GM18507 (cell line): ENCODE data around the gene STRN.
"Not testable (repeated sequence)": the region's sequence is repeated elsewhere in the genome, so short reads cannot be mapped to it uniquely, and the experiment has no call there.

Experiments
- DNase-seq: peaks from one replicate; pipeline ENCODE4 v3.0.0; 2011; ENCODE audit warnings: low read depth; ENCODE audit not compliant: insufficient read length; ENCODE audit errors: extremely low spot score
- FAIRE-seq: peaks from 2 replicates; lab custom pipeline; 2011; peaks lifted over from hg19 to GRCh38; lab: Jason Lieb, UNC

Gene STRN

GRCh38 chr2:36858551-36859365 lies 107.6 kb downstream of the STRN start:
- FAIRE-seq (peak; percentile 82), DNase-seq (no peak)

GRCh38 chr2:36857713-36858112 lies 108.6 kb downstream of the STRN start:
- FAIRE-seq (no peak), DNase-seq (no peak)

DNA sequence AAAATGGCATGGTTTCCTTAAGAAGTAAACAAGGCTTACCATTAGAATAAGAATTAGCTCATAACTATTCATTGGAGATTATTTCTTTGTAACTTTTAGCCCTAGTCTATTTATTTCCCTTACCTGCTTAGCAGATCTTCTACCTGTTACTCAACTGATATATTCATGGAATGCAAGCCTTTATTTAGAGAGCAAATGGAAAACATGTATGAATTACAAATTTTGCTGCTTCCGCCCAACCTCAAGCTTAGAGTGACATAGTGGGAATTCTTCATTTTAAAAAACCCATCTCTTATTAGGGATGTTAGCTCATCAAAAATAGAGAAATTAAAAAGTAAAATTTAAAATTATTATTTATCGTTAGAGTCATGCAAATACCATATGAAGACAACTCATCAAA lies 110.9 kb downstream of the STRN start:
- DNase-seq = no peak
- FAIRE-seq = no peak

GRCh38 chr2:36854241-36854640 lies 112.1 kb downstream of the STRN start:
- peak; percentile 12 for FAIRE-seq
- DNase-seq = no peak

DNA sequence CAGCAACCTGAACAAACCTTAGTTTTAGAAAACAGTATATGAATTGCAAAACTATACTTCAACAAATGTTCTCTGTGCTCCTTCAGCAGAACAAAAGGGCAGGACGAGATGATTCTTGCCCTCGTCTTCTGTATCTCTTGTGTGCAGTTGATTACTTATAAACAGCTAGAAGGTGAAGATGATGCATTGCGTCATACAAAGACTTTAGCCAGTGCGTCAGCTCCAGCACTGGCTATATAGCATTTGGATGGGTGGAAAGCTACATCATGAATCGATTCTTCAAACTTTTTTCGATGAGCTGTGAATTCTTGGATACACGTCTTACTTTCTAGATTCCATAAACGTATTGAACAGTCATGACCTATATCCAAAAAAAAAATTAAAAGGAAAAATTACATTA lies 117.1 kb downstream of the STRN start:
- FAIRE-seq (no peak), DNase-seq (no peak)

GRCh38 chr2:36843838-36844237 lies 122.5 kb downstream of the STRN start:
- DNase-seq (no peak), FAIRE-seq (no peak)

DNA sequence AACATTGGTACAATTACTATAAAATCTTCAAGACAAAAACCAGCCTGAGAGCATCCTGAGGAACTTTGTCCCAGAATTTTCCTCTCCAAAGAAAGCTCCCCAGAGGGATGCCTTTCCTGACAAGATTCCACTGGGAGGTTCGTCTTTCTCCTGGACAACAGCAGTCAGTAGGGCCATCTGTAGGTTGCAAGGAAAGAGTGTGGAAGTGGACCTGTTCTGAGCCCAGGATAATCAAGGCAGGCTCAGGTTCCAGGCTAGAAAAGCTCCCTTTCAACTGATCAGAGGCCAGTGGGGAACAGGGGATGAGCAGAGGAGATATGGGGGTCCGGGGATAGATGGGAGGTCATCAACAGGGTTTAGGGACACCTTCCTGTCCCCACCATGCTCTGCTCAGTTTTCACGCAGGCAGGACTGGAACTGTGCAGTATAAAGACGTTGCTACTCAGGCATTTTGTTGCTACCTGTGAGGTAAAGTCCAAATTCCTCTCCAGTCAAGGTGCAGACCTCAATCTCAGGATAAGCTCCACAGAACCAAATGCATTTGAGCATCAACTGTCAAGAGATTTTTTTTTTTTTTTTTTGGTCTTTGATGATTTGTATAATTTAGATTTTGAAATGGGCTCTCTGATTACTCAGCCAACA lies 126.2 kb downstream of the STRN start:
- DNase-seq (no peak), FAIRE-seq (no peak)

DNA sequence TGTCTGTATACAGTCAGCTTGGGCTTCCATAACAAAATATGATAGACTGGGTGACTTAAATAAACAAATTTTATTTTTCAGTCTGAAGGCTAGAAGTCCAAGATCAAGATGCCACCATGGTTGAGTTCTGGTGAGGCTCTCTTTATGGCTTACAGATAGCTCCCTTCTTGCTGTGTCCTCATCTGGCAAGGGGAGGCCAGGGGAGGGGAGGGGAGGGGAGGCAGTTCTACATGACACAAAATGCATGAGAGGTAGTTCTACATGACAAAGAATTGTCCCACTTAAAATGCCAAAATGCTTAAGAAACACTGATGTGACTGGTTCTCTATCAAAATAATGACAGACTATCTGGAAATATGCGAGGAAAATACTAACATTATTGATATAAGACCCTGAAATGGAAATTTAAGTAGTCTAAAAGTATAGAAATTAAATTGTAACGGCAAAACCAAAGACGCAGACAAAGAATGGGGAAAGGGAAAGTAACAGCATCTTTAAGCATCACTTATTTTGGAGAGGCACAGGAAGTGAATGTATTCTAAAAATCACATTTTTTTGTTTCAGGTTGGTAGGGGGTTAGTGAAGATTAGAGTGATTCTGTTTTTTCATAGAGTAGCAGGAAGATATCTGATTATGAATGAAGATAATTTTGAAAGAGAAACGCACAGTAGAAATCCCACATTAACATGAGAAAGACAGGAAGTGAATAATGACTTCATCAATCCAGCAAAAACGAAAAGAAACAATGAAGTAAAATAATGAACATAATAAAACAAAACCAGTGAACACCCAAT lies 131.4 kb downstream of the STRN start:
- no peak for DNase-seq
- no peak for FAIRE-seq

GRCh38 chr2:36834203-36834602 lies 132.1 kb downstream of the STRN start:
- DNase-seq (no peak), FAIRE-seq (no peak)

DNA sequence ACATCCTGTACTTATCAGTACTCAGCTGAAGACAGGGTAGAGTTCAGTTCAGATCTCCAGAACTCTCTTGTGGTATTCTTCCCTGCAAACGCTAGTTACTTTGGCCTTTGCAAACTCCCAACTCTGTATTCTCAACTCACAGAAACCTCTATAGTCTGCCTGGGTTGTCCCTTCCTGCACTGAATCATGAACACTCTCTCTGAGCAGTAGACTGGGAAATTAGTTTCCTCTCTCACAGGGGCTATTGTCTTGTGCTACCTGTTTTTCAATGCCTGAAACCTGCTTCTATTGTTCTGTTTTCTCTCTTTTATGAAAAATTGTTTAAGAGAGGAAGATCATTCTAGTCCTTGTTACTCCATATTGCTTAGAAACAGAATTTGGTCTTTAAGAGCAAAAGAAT lies 135.2 kb downstream of the STRN start:
- FAIRE-seq = no peak
- DNase-seq = no peak

DNA sequence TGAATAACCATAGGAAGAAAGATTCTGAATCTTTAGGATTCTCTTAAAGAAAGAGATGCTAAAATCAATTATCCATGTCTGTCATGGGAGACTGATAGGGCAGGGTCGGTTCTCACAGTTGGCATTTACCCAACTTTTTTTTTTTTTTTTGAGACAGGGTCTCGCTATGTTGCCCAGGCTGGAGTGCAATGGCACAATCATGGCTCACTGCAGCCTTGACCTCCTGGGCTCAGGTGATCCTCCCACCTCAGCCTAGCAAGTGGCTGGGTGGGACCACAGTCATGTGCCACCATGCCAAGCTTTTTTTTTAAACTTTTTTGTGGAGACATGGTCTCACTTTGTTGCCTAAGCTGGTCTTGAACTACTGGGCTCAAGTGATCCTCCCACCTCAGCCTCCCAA lies 141.7 kb downstream of the STRN start:
- DNase-seq, FAIRE-seq: not testable (repeated sequence)

DNA sequence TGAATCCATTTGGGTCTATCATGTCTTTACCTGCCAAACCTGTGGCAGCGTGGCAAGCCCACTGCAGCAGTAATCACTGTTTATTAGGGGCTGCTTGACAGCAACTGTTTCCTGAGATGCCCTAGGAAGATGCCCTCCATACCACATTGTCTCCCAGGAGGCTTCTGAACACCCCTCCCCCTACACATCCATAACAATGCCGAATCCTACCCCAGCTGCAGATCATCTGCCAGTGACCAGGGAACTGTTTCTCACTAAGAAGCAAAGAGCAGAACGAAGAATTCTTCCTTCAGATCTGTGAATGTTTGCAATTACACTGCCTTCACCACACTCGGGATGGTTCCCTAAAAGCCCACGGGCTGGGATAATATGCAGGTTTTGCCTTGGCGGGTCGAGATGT lies 142.1 kb downstream of the STRN start:
- DNase-seq = no peak
- FAIRE-seq = no peak

DNA sequence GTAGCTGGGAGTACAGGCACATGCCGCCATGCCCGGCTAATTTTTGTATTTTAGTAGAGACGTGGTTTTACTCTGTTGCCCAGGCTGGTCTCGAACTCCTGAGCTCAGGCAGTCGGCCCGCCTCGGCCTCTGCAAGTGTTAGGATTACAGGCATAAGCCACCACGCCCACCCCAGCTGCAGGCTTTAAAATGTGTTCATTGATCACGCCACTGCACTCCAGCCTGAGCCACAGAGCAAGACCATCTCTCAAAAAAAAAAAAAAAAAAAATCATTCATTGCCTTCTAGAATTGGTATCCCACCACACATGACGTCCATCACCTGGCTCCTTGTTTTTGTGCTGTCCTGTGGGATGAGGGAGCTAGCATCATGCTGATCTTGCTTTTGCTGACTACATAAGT lies 142.5 kb downstream of the STRN start:
- FAIRE-seq (no peak), DNase-seq (no peak)

DNA sequence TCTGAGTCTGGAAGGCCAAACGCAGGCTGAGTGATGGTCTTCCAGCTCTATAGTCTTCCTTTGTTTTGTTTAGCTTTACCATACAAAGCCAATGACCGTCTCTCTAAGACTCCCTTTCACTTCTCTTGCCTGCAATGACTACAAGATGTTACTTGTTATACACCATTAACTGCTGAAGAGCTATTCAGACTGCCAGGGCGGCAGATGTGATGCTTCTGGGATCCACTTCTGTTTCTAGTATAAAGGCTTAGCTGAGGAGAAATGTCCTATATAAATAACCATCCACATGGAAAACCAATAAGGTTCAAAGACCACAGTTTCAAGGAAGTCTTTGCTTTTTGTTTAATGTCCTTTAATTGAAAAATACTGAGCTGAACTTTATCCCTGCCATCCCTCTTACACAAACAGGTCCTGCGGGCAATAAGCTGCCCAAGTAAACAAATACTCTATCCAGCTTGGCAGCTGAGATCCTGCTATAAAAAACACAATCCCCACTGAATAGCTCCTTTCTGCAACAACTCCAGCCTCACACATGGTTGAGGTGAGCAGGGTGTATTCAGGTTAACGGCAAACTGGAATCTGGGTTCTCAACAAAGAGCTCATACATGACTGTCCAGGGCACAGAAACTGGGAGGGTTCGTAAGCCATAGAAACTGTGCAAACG lies 145.3 kb downstream of the STRN start:
- FAIRE-seq (no peak), DNase-seq (no peak)

- FAIRE-seq (no peak), DNase-seq (no peak)
Observed at GRCh38 chr2:36819095-36819711, 147.1 kb downstream of the STRN start.

DNA sequence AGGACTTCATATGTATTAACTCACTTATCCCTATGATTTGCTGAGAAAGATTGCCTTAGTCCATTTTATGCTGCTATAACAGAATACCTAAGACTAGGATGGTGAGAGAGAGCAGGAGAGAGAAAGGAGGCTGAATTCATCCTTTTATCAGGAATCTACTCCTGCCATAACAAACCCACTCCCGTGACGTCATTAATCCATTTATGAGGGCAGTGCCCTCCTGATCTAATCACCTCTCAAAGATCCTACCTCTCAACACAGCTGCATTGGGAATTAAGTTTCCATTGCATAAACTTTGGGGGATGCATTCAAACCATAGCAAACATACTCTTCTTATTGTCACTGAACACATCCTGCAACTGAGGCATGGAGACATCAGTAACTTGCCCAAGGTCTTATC lies 147.8 kb downstream of the STRN start:
- FAIRE-seq (no peak), DNase-seq (no peak)

- DNase-seq (no peak), FAIRE-seq (no peak)
Observed at GRCh38 chr2:36812196-36812595, 154.1 kb downstream of the STRN start.

- FAIRE-seq = no peak
- DNase-seq = no peak
Observed at GRCh38 chr2:36811071-36811470, 155.3 kb downstream of the STRN start.

GRCh38 chr2:36809069-36809445 lies 157.3 kb downstream of the STRN start:
- DNase-seq (no peak), FAIRE-seq (no peak)
